Measurements from ENCODE around the gene ATP8B3.

ATP8B3 gene

DNA sequence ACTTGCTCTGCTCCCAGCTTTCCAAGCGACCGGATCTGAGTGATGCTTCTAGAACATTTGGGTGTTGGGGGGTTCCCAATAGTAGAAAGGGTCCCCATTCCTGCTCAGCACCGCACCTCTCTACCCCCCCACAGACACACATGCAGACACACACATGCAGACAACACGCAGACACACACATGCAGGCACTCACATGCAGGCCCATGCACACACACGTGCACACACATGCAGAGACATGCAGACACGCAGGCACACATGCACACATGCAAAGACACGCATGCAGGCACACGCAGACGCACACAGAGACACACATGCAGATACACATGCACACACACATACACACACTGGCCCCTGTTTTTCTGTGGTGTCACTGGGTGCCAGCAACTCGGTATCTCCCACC is 34.9 kb downstream of the ATP8B3 start:
- in situ Hi-C loops (cut with HindIII; ENCODE audit: low sequenced_read_pairs) = no loop called here
- TF ChIP-seq CTCF (IDR thresholded peaks at IDR 0.05; ENCODE audit: low read depth, low read length, missing control alignments) = no peak
- H3K4me3 ChIP-seq (ENCODE audit: low read depth, low read length) = no peak overlapping the region
- DNase-seq (ENCODE audit: low read depth) = no peak

- DNase-seq (ENCODE audit: low read depth) = no peak
- no peak overlapping the region for H3K4me3 ChIP-seq (ENCODE audit: low read depth, low read length)
- no peak for TF ChIP-seq CTCF (IDR thresholded peaks at IDR 0.05; ENCODE audit: low read depth, low read length, missing control alignments)
- in situ Hi-C loops (cut with HindIII; ENCODE audit: low sequenced_read_pairs) = no loop called here
Observed at GRCh38 chr19:1776606-1777147, 35.4 kb downstream of the ATP8B3 start.

DNA sequence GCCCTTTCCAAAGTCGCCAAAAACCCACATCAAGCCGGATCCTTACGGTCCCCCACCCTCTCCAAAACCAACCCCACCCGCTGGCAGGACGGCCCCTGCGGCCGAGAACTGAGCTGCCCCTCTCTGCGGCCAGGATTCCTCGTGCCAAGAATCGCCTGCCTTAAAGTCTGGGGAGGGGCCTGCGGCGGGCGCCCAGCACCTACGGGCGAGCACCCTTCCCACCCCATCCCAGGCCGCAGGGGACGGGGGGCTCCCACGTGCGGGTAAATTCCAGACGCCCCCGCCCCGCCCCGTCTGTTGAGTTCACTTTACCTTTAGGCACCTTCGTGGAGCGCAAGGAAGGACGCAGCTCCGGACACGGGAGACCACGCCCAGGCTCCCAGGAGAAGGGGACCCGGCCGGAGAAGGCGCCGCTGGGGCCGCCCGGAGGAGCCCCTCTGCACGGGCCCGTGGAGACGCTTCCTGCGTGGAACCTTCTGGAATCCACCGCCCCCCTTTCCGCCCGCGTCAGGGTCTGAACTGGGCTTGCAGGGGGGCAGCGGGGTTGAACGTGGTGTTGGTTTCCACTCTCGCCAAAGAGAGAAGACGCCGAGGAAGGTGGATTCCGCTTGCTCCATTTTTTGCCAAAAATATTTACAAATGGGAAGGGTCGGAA is 36.0 kb downstream of the ATP8B3 start:
- H3K4me3 ChIP-seq (ENCODE audit: low read depth, low read length) = no peak overlapping the region
- no peak for DNase-seq (ENCODE audit: low read depth)
- TF ChIP-seq CTCF (IDR thresholded peaks at IDR 0.05; ENCODE audit: low read depth, low read length, missing control alignments) = no peak
- in situ Hi-C loops (cut with HindIII; ENCODE audit: low sequenced_read_pairs) = no loop called here

GRCh38 chr19:1774989-1775772 is 36.9 kb downstream of the ATP8B3 start:
- in situ Hi-C loops (cut with HindIII; ENCODE audit: low sequenced_read_pairs) = no loop called here
- no peak for TF ChIP-seq CTCF (IDR thresholded peaks at IDR 0.05; ENCODE audit: low read depth, low read length, missing control alignments)
- no peak overlapping the region for H3K4me3 ChIP-seq (ENCODE audit: low read depth, low read length)
- no peak for DNase-seq (ENCODE audit: low read depth)

DNA sequence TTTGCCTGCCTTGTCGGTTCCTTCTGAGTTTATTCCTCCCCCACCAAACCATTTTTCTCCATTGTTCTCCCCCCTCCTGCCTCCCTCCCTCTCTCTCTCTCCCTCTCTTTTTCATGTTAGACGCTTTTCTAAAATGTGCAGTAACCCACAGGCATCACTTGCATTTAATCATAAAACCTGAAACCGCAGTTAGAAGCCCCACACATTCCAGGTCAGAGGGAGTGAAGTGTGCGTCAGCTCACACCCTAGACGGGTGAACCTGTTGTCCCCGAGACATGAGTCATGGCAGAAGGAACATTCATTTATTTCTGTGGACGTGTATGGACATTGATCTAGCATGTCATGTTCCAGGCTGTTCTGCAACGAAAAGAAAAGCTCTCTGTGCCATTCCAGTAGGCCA is 38.9 kb downstream of the ATP8B3 start:
- TF ChIP-seq CTCF (IDR thresholded peaks at IDR 0.05; ENCODE audit: low read depth, low read length, missing control alignments) = no peak
- DNase-seq (ENCODE audit: low read depth) = no peak
- no peak overlapping the region for H3K4me3 ChIP-seq (ENCODE audit: low read depth, low read length)
- in situ Hi-C loops (cut with HindIII; ENCODE audit: low sequenced_read_pairs) = no loop called here

GRCh38 chr19:1770866-1771576 is 41.1 kb downstream of the ATP8B3 start:
- no peak overlapping the region for H3K4me3 ChIP-seq (ENCODE audit: low read depth, low read length)
- no peak for DNase-seq (ENCODE audit: low read depth)
- TF ChIP-seq CTCF (IDR thresholded peaks at IDR 0.05; ENCODE audit: low read depth, low read length, missing control alignments) = no peak
- in situ Hi-C loops (cut with HindIII; ENCODE audit: low sequenced_read_pairs) = no loop called here
